ENCODE measurements around the gene H2BK1. TPM values are rescaled to one million over a fixed set of nuclear protein-coding genes. Genes with fewer than 3 reads are reported as not detected.

Gene H2BK1
- total and polyA plus RNA-seq, 2 of the 13 experiments (the other 11 are each of a cell fraction or from before 2014, with no cell fraction given), result not detected

DNA sequence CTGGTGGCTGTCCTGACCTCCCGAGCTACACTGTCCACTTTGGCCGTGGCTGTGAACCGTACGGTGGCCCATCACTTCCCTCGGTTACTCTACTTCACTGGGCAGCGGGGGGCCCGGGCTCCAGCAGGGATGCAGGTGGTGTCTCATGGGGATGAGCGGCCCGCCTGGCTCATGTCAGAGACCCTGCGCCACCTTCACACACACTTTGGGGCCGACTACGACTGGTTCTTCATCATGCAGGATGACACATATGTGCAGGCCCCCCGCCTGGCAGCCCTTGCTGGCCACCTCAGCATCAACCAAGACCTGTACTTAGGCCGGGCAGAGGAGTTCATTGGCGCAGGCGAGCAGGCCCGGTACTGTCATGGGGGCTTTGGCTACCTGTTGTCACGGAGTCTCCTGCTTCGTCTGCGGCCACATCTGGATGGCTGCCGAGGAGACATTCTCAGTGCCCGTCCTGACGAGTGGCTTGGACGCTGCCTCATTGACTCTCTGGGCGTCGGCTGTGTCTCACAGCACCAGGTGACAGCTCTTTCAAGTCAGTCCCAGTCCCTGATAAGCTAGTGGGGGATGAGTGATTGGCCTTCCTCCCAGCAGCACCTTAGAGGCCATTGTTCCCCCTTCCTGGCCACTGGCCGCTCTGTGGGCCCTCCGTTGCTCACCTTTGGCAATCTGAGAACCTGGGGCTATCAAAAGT, 25.0 kb upstream of the H2BK1 start:
- Histone ChIP-seq H3K27ac (ENCODE audit: extremely low read length, insufficient read depth, low read length) (no peak overlapping the region), H3K4me1 (ENCODE audit: insufficient read depth, low read length) (peaks cover 24% of the 10 kb centered on the region), H3K4me3 (replicated peaks in 1 of 3; ENCODE audit: insufficient read depth in 1 of 3, low read depth in 2 of 3, low read length in 3 of 3) (no peak overlapping the region), H4K20me1 (ENCODE audit: insufficient read depth, low read length) (peaks cover 12% of the 10 kb centered on the region; the same call in 1 of the 2 replicates), H3K4me2 (ENCODE audit: low read depth, low read length) (no peak overlapping the region), H3K27me3 (ENCODE audit: control insufficient read depth in 1 of 2, insufficient read depth in 2 of 2, low read length in 2 of 2) (no peaks in the 10 kb centered on the region; a peak in 1 of 5 replicates), H3K79me2 (ENCODE audit: insufficient read depth, low read length) (peaks cover 22% of the 10 kb centered on the region), H3K9ac (ENCODE audit: insufficient read depth, low read depth, low read length) (no peak overlapping the region), H3K36me3 (replicated peaks in 1 of 2; ENCODE audit: control insufficient read depth in 1 of 2, insufficient read depth in 2 of 2, low read length in 2 of 2) (peaks cover 6 to 32% of the 10 kb centered on the region in 2 experiments; a peak in 4 of 5 replicates), H3K9me3 (ENCODE audit: low read length) (no peaks in the 10 kb centered on the region), H2AFZ (ENCODE audit: low read length) (no peak overlapping the region)
- 96% methylated on average over 25 of the region's 28 CpGs for WGBS (ENCODE audit: low lambda C conversion rate)
- no TSS peak for BruUV-seq (replicated peaks)
- ChIA-PET CTCF (ENCODE audit: low intra/inter-chr PET ratio, low total read pairs) (no interaction called here), POLR2A (interaction anchor here (1.6 kb wide), 1 partner anchor 8 kb away, joined by 3 read pairs; the partner anchor contains the start of gene ABCF2)
- DNase-seq (ENCODE audit: low spot score), result no peak
- intact Hi-C loops (cut with micrococcal nuclease; ENCODE audit: unreplicated experiment), result no loop called here
- no peak for FAIRE-seq
- ATAC-seq, result no peak
- TF ChIP-seq RBFOX2 (IDR thresholded peaks at IDR 0.05; ENCODE audit: low read depth, low read length) (0 out of 2 replicates have a peak, but pooled peaks have one; percentile 41), ZBTB7B (CRISPR knock-in tag; IDR thresholded peaks at IDR 0.05) (no peak)
- TF ChIP-seq, protein P1, sequence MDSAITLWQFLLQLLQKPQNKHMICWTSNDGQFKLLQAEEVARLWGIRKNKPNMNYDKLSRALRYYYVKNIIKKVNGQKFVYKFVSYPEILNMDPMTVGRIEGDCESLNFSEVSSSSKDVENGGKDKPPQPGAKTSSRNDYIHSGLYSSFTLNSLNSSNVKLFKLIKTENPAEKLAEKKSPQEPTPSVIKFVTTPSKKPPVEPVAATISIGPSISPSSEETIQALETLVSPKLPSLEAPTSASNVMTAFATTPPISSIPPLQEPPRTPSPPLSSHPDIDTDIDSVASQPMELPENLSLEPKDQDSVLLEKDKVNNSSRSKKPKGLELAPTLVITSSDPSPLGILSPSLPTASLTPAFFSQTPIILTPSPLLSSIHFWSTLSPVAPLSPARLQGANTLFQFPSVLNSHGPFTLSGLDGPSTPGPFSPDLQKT (CRISPR knock-in tag; IDR thresholded peaks at IDR 0.05; ENCODE audit: borderline replicate concordance), result no peak
- in situ Hi-C loops (cut with HindIII; ENCODE audit: extremely low pct_ligation_motif_present, low pct_unique_long_range_greater_than_20kb), result no loop called here

DNA sequence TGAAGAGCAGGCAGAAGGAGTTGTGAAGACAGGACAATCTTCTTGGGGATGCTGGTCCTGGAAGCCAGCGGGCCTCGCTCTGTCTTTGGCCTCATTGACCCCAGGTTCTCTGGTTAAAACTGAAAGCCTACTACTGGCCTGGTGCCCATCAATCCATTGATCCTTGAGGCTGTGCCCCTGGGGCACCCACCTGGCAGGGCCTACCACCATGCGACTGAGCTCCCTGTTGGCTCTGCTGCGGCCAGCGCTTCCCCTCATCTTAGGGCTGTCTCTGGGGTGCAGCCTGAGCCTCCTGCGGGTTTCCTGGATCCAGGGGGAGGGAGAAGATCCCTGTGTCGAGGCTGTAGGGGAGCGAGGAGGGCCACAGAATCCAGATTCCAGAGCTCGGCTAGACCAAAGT, 23.5 kb upstream of the H2BK1 start:
- Histone ChIP-seq H2AFZ (ENCODE audit: low read length) (no peak overlapping the region), H3K79me2 (ENCODE audit: insufficient read depth, low read length) (peaks cover 22% of the 10 kb centered on the region), H3K36me3 (replicated peaks in 1 of 2; ENCODE audit: control insufficient read depth in 1 of 2, insufficient read depth in 2 of 2, low read length in 2 of 2) (peaks cover 6 to 32% of the 10 kb centered on the region in 2 experiments; a peak in 4 of 5 replicates), H3K4me1 (ENCODE audit: insufficient read depth, low read length) (peaks cover 24% of the 10 kb centered on the region), H3K27me3 (ENCODE audit: control insufficient read depth in 1 of 2, insufficient read depth in 2 of 2, low read length in 2 of 2) (no peaks in the 10 kb centered on the region; a peak in 1 of 5 replicates), H3K9ac (ENCODE audit: insufficient read depth, low read depth, low read length) (peak overlapping the region; percentile 81), H3K9me3 (ENCODE audit: low read length) (no peaks in the 10 kb centered on the region), H4K20me1 (ENCODE audit: insufficient read depth, low read length) (peaks cover 12% of the 10 kb centered on the region; the same call in 1 of the 2 replicates), H3K27ac (ENCODE audit: extremely low read length, insufficient read depth, low read length) (no peak overlapping the region), H3K4me3 (replicated peaks in 1 of 3; ENCODE audit: insufficient read depth in 1 of 3, low read depth in 2 of 3, low read length in 3 of 3) (peak overlapping the region; percentile 90 to 98 (median 91)), H3K4me2 (ENCODE audit: low read depth, low read length) (peak overlapping the region; percentile 96)
- ChIA-PET POLR2A (interaction anchor here (1.2 kb wide), 1 partner anchor 12 kb away, joined by 3 read pairs; no protein-coding TSS in a partner anchor), CTCF (ENCODE audit: low intra/inter-chr PET ratio, low total read pairs) (no interaction called here)
- TF ChIP-seq ZNF776 (CRISPR knock-in tag; IDR thresholded peaks at IDR 0.05), result 0 out of 2 replicates have a peak, but pooled peaks have one; percentile 33
- 0 out of 2 replicates have a peak, but pooled peaks have one; percentile 34 for TF ChIP-seq ZNF317 (CRISPR knock-in tag; IDR thresholded peaks at IDR 0.05)
- TF ChIP-seq NR1H2 (CRISPR knock-in tag; IDR thresholded peaks at IDR 0.05; ENCODE audit: borderline replicate concordance, low read depth), result no peak
- FAIRE-seq (no peak), DNase-seq (ENCODE audit: low spot score) (no peak), ATAC-seq (no peak)
- in situ Hi-C loops (cut with HindIII; ENCODE audit: extremely low pct_ligation_motif_present, low pct_unique_long_range_greater_than_20kb) (no loop called here), intact Hi-C loops (cut with micrococcal nuclease; ENCODE audit: unreplicated experiment) (loop anchor here (2.0 kb wide), 1 partner anchor 15 kb away; the partner anchor contains the start of gene SMARCD3)
- WGBS (ENCODE audit: low lambda C conversion rate), result 84% methylated on average over 7 of the region's 9 CpGs
- no TSS peak for BruUV-seq (replicated peaks)
